ENCODE measurements around the gene CCDC187. TPM values are rescaled to one million over a fixed set of nuclear protein-coding genes. Genes with fewer than 3 reads are reported as not detected.

Gene CCDC187
- total RNA-seq, 1 donor = under 0.01 TPM

- no peak for TF ChIP-seq CTCF (IDR thresholded peaks at IDR 0.05; ENCODE audit: insufficient read depth, low read depth, low read length)
- no peak for DNase-seq (ENCODE audit: low read depth)
- H3K4me3 ChIP-seq (ENCODE audit: low read depth, low read length) = no peak overlapping the region
Measured at GRCh38 chr9:136339958-136340310, 36.0 kb upstream of the CCDC187 start.

- DNase-seq (ENCODE audit: low read depth) = peak; percentile 50
- no peak overlapping the region for H3K4me3 ChIP-seq (ENCODE audit: low read depth, low read length)
- TF ChIP-seq CTCF (IDR thresholded peaks at IDR 0.05; ENCODE audit: insufficient read depth, low read depth, low read length) = peak; percentile 78
Measured at GRCh38 chr9:136339173-136339957, 35.5 kb upstream of the CCDC187 start.

GRCh38 chr9:136338511-136338910 is 34.6 kb upstream of the CCDC187 start:
- no peak for DNase-seq (ENCODE audit: low read depth)
- no peak for TF ChIP-seq CTCF (IDR thresholded peaks at IDR 0.05; ENCODE audit: insufficient read depth, low read depth, low read length)
- H3K4me3 ChIP-seq (ENCODE audit: low read depth, low read length) = no peak overlapping the region

DNA sequence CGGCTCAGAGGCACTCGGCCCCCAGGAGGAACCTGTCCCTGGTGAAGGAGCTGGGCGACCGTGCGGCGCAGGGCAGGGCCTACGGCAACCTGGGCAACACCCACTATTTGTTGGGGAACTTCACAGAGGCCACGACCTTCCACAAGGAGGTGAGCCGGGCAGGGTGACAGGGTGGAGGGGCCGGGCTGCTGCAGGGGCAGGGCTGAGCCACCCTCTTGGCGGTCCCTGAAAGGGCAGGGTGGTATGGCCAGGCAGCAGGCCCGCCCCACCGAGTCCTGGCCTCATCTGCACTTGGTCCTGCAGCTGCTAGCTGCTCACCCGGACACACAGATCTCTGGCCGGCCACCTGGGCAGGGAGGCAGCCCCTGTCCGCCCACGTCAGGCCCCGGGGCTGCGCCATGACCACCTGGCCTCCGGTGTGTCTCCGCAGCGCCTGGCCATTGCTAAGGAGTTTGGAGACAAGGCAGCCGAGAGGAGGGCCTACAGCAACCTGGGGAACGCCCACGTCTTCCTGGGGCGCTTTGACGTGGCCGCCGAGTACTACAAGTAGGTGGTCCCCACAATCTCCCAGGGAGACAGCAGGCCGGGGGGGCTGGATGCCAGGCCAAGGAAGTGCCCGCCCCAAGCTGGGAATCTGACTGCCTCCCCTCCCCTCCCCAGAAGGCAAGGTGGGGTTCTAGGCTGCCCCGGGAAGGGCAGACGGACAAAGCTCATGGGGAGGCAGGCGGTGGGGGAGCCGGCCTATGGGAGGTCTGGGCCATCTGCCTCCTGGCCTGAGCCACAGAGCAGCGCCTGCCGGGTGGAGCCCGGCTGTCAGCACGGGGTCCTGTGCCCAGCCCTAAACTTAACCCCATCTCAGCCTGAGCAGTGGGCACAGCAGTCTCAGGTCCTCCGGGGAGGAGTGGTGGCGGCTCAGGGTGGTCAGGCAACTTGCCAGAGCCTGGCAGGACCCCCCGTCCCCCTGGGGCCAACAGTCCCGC is 33.8 kb upstream of the CCDC187 start:
- no peak for TF ChIP-seq CTCF (IDR thresholded peaks at IDR 0.05; ENCODE audit: insufficient read depth, low read depth, low read length)
- H3K4me3 ChIP-seq (ENCODE audit: low read depth, low read length) = no peak overlapping the region
- DNase-seq (ENCODE audit: low read depth) = no peak

- no peak overlapping the region for H3K4me3 ChIP-seq (ENCODE audit: low read depth, low read length)
- TF ChIP-seq CTCF (IDR thresholded peaks at IDR 0.05; ENCODE audit: insufficient read depth, low read depth, low read length) = no peak
- DNase-seq (ENCODE audit: low read depth) = no peak
Measured at GRCh38 chr9:136336881-136337280, 33.0 kb upstream of the CCDC187 start.

DNA sequence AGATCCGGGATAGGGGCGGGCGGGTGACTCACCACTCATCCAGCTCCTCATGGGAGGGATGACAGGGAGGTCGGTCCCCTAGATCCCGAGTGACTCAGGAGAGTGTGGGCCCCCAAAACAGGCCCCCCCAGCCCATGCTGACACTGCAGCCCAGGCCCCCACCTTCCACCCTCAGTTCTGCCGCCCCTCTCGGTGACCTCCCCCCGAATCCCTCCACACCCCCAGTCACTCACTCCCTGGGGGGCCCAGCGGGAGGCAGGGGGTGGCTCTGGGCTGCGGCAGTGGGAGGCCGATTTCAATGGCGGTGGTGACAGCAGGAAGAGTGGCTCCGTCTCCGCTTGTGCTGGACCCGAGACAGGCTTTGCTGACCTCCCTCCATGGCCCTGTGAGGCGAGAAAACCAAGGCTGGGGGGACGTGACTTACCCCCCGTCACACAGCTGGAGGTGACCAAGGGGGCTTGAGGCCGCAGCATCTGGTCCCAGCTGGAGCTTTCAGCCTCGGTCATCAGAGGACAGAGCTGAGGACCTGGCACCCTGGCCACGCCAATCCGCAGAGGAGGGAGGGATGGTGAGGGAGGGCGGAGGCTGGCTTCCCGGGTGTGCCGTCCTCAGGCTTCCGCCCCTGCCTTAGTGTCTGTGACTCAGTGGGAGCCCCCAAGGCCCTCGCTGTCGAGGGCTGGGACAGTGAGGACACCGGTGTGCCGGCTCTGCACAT is 32.4 kb upstream of the CCDC187 start:
- no peak overlapping the region for H3K4me3 ChIP-seq (ENCODE audit: low read depth, low read length)
- DNase-seq (ENCODE audit: low read depth) = peak; percentile 29
- no peak for TF ChIP-seq CTCF (IDR thresholded peaks at IDR 0.05; ENCODE audit: insufficient read depth, low read depth, low read length)

Data from fibroblast of villous mesenchyme (primary cell).